Mesendoderm (in vitro differentiated cells): Measurements from ENCODE around the gene TUT4.

Experiments used
- DNase-seq: peaks from one replicate; pipeline ENCODE4 v3.0.0; 2013
- H2AK5ac ChIP-seq: 2 replicates; pipeline ENCODE4 v1.6.1; 2013; ENCODE audit warnings: low read length, inconsistent platforms
- H2BK120ac ChIP-seq: 2 replicates; pipeline ENCODE4 v1.6.1; 2013; ENCODE audit warnings: low read depth, mild to moderate bottlenecking, low read length, moderate library complexity, mixed read lengths
- H2BK15ac ChIP-seq: replicated peaks from 2 replicates; pipeline ENCODE4 v1.6.1; 2013; ENCODE audit warnings: low read depth, mild to moderate bottlenecking, moderate library complexity
- H2BK5ac ChIP-seq: 2 replicates; pipeline ENCODE4 v1.6.1; 2013; ENCODE audit warnings: low read length, inconsistent platforms
- H3K18ac ChIP-seq: 2 replicates; pipeline ENCODE4 v1.6.1; 2013; ENCODE audit warnings: mild to moderate bottlenecking, low read length, mixed read lengths
- H3K23ac ChIP-seq: one replicate; pipeline ENCODE4 v1.6.1; 2013; ENCODE audit warnings: low read length
- H3K27ac ChIP-seq: 2 replicates; pipeline ENCODE4 v1.5.1; 2013; ENCODE audit warnings: low read depth, mild to moderate bottlenecking, inconsistent platforms, low read length, moderate library complexity
- H3K27me3 ChIP-seq: 2 replicates; pipeline ENCODE4 v1.6.1; 2013; ENCODE audit warnings: low read length, control low read depth, mild to moderate bottlenecking, inconsistent platforms; ENCODE audit not compliant: insufficient read depth, poor library complexity
- H3K36me3 ChIP-seq: 2 replicates; pipeline ENCODE4 v1.6.1; 2013; ENCODE audit warnings: low read length, inconsistent platforms; ENCODE audit not compliant: control insufficient read depth, insufficient read depth
- H3K4ac ChIP-seq: one replicate; pipeline ENCODE4 v1.6.1; 2013; ENCODE audit warnings: low read depth, mild to moderate bottlenecking, low read length, moderate library complexity
- H3K4me1 ChIP-seq: 2 replicates; pipeline ENCODE4 v1.6.1; 2013; ENCODE audit warnings: low read depth, low read length, inconsistent platforms; ENCODE audit not compliant: control insufficient read depth
- H3K4me2 ChIP-seq: 2 replicates; pipeline ENCODE4 v1.6.1; 2013; ENCODE audit warnings: low read length
- H3K4me3 ChIP-seq: 2 replicates; pipeline ENCODE4 v1.5.1; 2013; ENCODE audit warnings: mild to moderate bottlenecking, low read length
- H3K56ac ChIP-seq: one replicate; pipeline ENCODE4 v1.6.1; 2013; ENCODE audit warnings: low read length
- H3K79me1 ChIP-seq: 2 replicates; pipeline ENCODE4 v1.6.1; 2013; ENCODE audit warnings: low read length, inconsistent platforms
- H3K79me2 ChIP-seq: 2 replicates; pipeline ENCODE4 v1.6.1; 2013; ENCODE audit warnings: mild to moderate bottlenecking, low read length; ENCODE audit not compliant: control insufficient read depth, insufficient read depth
- H3K9ac ChIP-seq: 2 replicates; pipeline ENCODE4 v1.6.1; 2013; ENCODE audit warnings: low read length, inconsistent platforms
- H4K5ac ChIP-seq: one replicate; pipeline ENCODE4 v1.6.1; 2013; ENCODE audit warnings: low read length
- H4K8ac ChIP-seq: one replicate; pipeline ENCODE4 v1.6.1; 2013; ENCODE audit warnings: low read depth, mild to moderate bottlenecking, control low read depth, low read length, moderate library complexity
- WGBS: extraction: QIAGEN DNeasy Blood & Tissue Kit; methylation state at CpG from one replicate; pipeline ENCODE4 v1.1.7; 2013; ENCODE audit warnings: low lambda C conversion rate, missing lambda C conversion rate; ENCODE audit not compliant: insufficient coverage; ENCODE audit errors: extremely low coverage; 5-methylcytosine and 5-hydroxymethylcytosine counted together

Gene TUT4

DNA sequence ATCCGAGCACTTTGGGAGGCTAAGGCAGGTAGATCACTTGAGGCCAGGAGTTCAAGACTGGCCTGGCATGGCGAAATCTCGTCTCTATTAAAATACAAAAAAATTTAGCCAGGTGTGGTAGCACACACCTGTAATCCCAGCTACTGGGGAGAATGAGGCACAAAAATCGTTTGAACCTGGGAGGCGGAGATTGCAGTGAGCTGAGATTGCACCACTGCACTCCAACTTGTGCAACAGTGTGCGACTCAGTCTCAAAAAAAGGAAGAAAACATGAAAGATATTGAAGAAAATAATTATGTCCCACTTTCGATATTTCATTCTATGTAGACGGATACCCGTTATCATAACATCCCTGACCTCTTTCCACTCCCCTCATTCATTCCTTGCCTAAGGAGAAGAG, 19.2 kb downstream of the TUT4 start:
- no peak overlapping the region for H4K8ac ChIP-seq
- no peak overlapping the region for H3K56ac ChIP-seq
- H3K27ac ChIP-seq, result no peak overlapping the region
- DNase-seq, result no peak
- H2BK5ac ChIP-seq, result no peak overlapping the region
- H3K36me3 ChIP-seq, result no peaks in the 10 kb centered on the region
- H4K5ac ChIP-seq, result no peak overlapping the region
- H2BK120ac ChIP-seq, result no peak overlapping the region
- no peaks in the 10 kb centered on the region for H3K4me1 ChIP-seq
- H3K4ac ChIP-seq, result no peak overlapping the region
- no CpG with 5 or more reads among the region's 9 CpGs for WGBS
- H2AK5ac ChIP-seq, result no peak overlapping the region
- H3K23ac ChIP-seq, result no peak overlapping the region
- H2BK15ac ChIP-seq, result no peak overlapping the region
- no peaks in the 10 kb centered on the region for H3K27me3 ChIP-seq
- peaks cover 11% of the 10 kb centered on the region for H3K79me2 ChIP-seq
- H3K18ac ChIP-seq, result no peak overlapping the region
- no peak overlapping the region for H3K9ac ChIP-seq
- no peak overlapping the region for H3K4me3 ChIP-seq
- no peak overlapping the region for H3K4me2 ChIP-seq
- H3K79me1 ChIP-seq, result peaks cover 12% of the 10 kb centered on the region

DNA sequence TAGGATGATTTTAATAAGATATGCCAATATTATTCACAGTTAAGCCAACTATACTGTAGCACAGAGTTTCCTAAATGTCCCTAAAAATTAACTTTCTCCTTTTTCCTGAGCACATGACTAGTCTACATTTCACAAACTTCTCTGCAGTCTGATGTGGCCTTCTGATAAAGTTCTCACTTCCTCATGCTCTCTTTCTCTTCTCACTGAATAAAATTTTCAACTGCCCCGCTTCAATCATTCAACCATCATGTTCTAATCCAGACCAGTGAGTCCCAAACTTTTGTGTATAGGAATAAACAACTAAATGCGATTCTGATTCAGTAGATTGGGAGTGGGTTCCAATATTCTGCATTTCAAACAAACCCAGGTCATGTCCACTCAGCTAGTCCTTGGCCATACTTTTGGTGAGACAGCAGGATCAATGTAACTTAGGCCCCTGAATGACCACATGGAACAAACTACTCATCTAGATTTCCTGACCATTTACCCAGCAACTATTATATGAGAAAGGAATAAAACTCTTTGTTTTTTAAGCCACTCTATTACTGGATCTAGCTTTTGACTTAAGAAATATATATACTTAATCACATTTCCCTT, 20.1 kb downstream of the TUT4 start:
- Histone ChIP-seq H4K5ac (no peak overlapping the region), H3K36me3 (no peaks in the 10 kb centered on the region), H2BK5ac (no peak overlapping the region), H3K4me1 (no peaks in the 10 kb centered on the region), H4K8ac (no peak overlapping the region), H3K9ac (no peak overlapping the region), H3K27me3 (no peaks in the 10 kb centered on the region), H3K4ac (no peak overlapping the region), H2BK15ac (no peak overlapping the region), H3K23ac (no peak overlapping the region), H3K56ac (no peak overlapping the region), H3K27ac (no peak overlapping the region), H3K4me2 (no peak overlapping the region), H2BK120ac (no peak overlapping the region), H3K79me1 (peaks cover 10% of the 10 kb centered on the region), H2AK5ac (no peak overlapping the region), H3K4me3 (no peak overlapping the region), H3K79me2 (peaks cover 8% of the 10 kb centered on the region), H3K18ac (no peak overlapping the region)
- DNase-seq, result no peak
- WGBS, result no CpG with 5 or more reads among the region's 2 CpGs

DNA sequence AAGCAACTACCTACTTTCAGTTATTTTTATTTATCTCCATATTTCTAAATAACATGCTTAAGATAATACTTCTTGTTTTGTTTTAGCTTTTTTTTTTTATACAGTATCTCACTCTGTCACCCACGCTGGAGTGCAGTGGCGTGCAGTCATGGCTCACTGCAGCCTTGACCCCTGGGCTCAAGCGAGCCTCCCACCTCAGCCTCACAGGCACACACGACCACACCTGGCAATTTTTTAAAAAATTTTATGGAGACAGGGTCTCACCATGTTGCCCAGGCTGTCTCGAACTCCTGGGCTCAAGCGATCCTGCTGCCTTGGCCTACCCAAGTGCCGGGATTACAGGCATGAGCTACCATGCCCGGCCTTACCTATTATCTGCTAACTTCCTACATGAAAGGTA, 20.6 kb downstream of the TUT4 start:
- Histone ChIP-seq H3K23ac (no peak overlapping the region), H3K18ac (no peak overlapping the region), H2BK15ac (no peak overlapping the region), H3K27me3 (no peaks in the 10 kb centered on the region), H3K4me1 (no peaks in the 10 kb centered on the region), H3K56ac (no peak overlapping the region), H2AK5ac (no peak overlapping the region), H3K4me3 (no peak overlapping the region), H2BK5ac (no peak overlapping the region), H3K4ac (no peak overlapping the region), H3K79me1 (peaks cover 10% of the 10 kb centered on the region), H3K27ac (no peak overlapping the region), H3K36me3 (no peaks in the 10 kb centered on the region), H3K4me2 (no peak overlapping the region), H3K9ac (no peak overlapping the region), H4K5ac (no peak overlapping the region), H4K8ac (no peak overlapping the region), H2BK120ac (no peak overlapping the region), H3K79me2 (peaks cover 8% of the 10 kb centered on the region)
- no CpG with 5 or more reads among the region's 8 CpGs for WGBS
- DNase-seq, result no peak

DNA sequence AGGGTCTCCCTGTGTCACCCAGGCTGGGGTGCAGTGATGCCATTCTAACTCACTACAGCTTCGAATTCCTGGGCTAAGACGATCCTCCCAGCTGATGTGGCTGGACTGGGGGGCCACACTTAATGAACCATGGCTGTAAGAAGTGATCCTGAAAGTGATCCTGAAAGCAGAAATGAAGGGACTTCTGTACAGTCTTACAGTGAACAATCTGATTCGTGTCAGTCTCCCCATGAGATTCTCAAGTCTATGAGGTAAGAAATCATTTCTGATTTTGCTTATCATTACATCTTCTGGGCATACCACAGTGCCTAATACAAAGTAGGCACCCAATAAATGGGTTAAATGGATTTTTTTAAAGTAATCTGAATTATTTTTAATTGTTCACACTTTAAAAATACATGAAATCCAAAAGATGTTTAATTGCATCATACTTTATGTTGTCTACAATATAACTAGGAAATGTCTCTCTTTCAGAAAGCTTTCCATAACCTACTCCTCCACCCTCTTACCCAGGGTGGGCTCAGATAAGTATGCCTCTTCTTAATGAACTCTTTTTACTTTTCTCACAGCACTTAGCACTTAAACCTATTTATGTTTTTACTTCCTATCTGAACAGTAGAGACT, 21.5 kb downstream of the TUT4 start:
- H3K36me3 ChIP-seq, result no peaks in the 10 kb centered on the region
- no peak overlapping the region for H3K23ac ChIP-seq
- peaks cover 8% of the 10 kb centered on the region for H3K79me2 ChIP-seq
- H4K8ac ChIP-seq, result no peak overlapping the region
- no peaks in the 10 kb centered on the region for H3K27me3 ChIP-seq
- no peak overlapping the region for H3K9ac ChIP-seq
- H2BK15ac ChIP-seq, result no peak overlapping the region
- no peak for DNase-seq
- no peak overlapping the region for H3K4me2 ChIP-seq
- WGBS, result no CpG with 5 or more reads among the region's 3 CpGs
- H3K56ac ChIP-seq, result no peak overlapping the region
- H3K4me3 ChIP-seq, result no peak overlapping the region
- H3K18ac ChIP-seq, result no peak overlapping the region
- H2BK120ac ChIP-seq, result no peak overlapping the region
- no peak overlapping the region for H3K27ac ChIP-seq
- peaks cover 10% of the 10 kb centered on the region for H3K79me1 ChIP-seq
- no peaks in the 10 kb centered on the region for H3K4me1 ChIP-seq
- no peak overlapping the region for H2BK5ac ChIP-seq
- no peak overlapping the region for H3K4ac ChIP-seq
- H2AK5ac ChIP-seq, result no peak overlapping the region
- no peak overlapping the region for H4K5ac ChIP-seq

DNA sequence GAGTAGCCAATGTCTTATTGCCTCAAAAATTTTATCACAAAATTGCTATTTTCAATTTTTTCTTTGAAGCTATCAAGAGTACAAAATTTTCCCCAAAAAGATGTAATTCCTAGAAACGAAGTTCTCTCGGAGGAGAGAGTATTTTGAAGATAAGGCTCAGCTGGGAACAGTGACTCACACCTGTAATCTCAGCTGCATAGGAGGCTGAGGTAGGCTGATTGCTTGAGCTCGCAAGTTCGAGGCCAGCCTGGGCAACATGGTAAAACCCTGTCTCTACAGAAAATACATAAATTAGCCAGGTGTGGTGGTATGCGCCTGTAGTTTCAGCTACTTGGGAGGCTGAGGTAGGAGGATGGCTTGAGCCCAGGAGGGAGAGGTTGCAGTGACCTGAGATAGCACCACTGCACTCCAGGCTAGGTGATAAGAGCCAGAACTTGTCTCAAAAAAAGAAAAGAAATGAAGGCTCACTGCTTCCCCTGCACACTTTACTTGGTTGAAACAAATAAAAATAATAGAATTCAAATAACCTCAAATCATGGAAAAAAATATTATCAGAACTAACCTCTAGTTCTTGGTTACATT, 22.2 kb downstream of the TUT4 start:
- Histone ChIP-seq H3K18ac (no peak overlapping the region), H2BK120ac (no peak overlapping the region)
- peak; percentile 27 for DNase-seq

More for the DNA sequence above, 22.2 kb downstream of the TUT4 start:
- H2BK15ac ChIP-seq, result no peak overlapping the region
- H3K36me3 ChIP-seq, result no peaks in the 10 kb centered on the region
- no peak overlapping the region for H3K56ac ChIP-seq
- H3K4me1 ChIP-seq, result no peaks in the 10 kb centered on the region
- H3K4me3 ChIP-seq, result no peak overlapping the region
- no peak overlapping the region for H4K5ac ChIP-seq
- H3K79me1 ChIP-seq, result peaks cover 10% of the 10 kb centered on the region
- no peak overlapping the region for H2BK5ac ChIP-seq
- no CpG with 5 or more reads among the region's 5 CpGs for WGBS
- H3K9ac ChIP-seq, result no peak overlapping the region
- no peak overlapping the region for H3K27ac ChIP-seq
- H3K4me2 ChIP-seq, result no peak overlapping the region
- no peak overlapping the region for H2AK5ac ChIP-seq
- H3K27me3 ChIP-seq, result no peaks in the 10 kb centered on the region
- H4K8ac ChIP-seq, result no peak overlapping the region
- H3K4ac ChIP-seq, result no peak overlapping the region
- H3K79me2 ChIP-seq, result peaks cover 8% of the 10 kb centered on the region
- H3K23ac ChIP-seq, result no peak overlapping the region
